GM19438 (cell line): ENCODE measurements around the gene ZNF236.

Experiments used
- ATAC-seq: cut with Tn5 transposase; IDR thresholded peaks from one replicate; pipeline ENCODE4 v1.9.1; 2021; ENCODE audit warnings: low read depth; ENCODE audit not compliant: unreplicated experiment

The ZNF236 gene

GRCh38 chr18:77000527-77000926, 178.2 kb downstream of the ZNF236 start:
- ATAC-seq: no peak

DNA sequence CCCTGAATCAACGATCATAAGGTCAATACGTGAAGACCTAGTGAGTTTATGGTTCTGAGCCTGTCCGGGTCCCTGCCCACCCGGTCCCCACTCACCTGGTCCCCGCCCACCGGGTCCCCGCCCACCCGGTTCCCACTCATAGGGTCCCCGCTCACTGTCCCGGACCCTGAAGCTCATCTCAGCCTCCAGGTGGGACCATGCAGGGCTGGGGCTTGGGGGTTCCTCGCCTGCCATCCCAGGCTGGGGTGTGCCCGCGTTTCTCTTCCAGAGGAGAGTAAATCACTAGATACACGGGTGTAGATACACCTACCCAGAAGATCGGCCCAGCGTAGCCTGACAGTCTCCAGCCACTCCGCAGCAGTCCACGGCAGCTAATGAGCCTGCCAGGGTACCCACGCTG, 178.7 kb downstream of the ZNF236 start:
- ATAC-seq: no peak

- ATAC-seq: no peak
Measured at GRCh38 chr18:77001979-77002378, 179.6 kb downstream of the ZNF236 start.

- no peak for ATAC-seq
Measured at GRCh38 chr18:77002496-77002895, 180.1 kb downstream of the ZNF236 start.

DNA sequence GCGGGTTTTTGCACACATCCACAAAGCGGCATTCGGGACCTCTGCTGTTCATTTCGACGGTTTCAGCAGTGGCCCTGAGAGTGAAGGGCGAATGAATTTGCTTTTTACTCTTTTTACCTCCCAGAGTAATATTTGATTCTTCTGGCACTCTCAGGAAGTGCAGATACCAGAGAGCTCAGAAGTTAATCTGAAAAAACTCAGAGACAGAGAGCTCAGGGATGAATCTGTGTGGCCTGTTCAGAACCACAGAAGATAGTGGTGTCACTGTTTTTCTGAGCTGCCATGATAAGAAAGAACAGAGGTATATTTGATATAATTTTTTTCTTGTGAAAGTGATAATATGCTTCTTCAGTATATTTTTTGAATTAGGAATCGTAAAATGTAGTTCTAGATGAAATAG, 181.0 kb downstream of the ZNF236 start:
- ATAC-seq: no peak

GRCh38 chr18:77004555-77005380, 182.4 kb downstream of the ZNF236 start:
- ATAC-seq: peak; percentile 52

DNA sequence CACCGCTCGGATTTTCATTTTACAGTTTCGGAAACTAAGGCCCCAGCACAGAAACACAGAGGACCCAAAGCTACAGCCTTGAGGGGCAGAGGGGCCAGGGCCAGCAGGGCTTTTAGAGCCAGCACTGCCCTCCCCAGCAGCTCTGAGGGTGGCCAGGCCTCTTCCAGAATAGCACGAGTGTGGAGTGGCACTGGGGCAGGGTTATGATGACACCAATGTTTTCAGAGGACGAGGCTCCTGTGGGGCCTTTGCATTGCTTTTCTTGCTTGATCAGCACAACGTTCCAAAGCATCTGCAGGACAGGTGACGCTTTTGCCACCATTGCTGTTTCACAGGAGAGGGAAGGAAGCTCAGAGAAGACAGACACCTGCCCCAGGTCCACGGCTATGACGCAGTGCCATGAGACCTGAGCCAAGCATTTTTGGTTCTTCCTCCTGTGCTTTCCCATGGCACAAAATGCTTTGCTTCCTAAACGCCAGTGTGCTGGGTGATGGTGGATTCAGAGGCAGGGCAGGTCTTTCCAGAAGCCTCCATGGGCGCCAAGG, 183.4 kb downstream of the ZNF236 start:
- no peak for ATAC-seq

DNA sequence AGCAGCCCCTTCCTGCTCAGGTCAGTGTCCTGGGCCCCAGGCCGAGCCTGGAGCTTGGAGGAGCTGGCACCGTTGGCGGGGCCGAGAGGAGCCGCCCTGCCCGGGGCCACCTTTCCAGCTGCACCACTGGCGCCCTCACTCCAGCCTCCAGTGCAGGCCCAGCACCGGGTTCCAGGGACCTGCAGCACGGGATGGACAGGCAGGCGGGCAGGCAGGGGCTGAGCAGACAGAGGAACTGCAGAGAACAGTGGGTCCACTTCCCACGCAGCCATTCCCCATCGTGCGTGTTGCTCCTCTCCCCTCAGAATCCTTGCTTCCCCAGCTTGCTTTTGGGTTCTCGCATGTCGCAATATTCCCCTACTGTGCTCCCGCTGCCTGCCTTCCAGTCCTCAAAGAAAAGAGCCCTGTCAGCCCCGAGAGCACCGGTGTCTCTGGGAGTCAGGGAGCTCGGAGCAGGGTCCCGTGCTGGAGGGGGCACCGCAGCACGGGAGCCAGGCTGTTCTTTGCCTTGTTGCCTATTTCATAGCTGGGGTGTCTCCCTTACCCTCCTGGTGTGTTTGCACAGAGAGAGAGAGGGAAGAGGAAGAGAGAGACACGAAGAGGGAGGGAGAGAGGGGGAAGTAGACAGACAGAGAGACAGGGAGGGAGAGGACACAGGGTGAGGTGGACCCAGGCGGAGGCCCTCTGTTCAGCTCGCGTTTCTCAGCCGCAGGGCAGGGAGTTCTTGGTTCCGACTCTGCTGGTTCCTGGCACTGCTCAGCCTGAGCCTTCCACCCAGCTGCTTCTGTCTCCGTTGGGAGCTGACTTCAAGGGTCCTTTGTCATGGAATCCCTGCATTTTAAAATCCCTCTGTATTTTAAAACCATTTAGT, 184.2 kb downstream of the ZNF236 start:
- ATAC-seq: no peak

DNA sequence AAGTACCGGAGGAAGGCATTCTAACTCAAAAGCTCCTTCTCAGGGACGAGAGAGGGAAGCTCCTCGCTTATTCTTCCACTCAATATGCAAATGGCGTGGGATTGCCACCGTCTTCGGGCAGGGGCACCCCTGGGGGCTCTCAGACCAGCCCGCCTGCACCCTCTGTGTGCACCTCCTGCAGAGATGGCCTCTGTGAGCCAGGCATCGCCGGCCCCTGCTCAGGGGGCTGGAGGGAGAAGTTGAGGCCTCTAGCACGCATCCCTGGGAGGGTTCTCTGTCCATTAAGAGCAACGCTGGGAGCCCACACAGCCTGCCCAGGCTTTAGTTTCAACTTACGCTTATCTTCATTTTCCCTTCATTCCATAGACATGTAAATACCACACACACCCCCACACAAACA, 184.9 kb downstream of the ZNF236 start:
- ATAC-seq: no peak

DNA sequence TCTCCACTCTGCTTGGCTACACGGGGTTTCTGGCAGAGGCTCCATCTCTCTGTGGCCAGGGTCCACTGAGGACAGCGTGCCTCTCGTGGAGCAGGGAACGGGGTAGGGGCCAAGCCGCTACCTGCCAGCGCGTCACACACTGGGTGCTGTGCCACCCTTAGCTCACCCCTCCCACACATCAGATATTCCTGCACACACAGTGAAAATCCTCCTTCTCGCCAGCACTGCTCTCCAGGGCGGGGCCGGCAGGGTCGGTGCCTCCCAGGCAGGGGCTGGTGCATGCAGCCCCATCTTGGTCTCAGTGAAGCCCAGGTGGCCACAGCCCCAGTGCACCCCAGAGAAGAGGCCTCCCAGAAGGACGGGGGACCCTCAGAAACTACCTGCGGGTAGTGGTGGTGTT, 185.6 kb downstream of the ZNF236 start:
- ATAC-seq: no peak

DNA sequence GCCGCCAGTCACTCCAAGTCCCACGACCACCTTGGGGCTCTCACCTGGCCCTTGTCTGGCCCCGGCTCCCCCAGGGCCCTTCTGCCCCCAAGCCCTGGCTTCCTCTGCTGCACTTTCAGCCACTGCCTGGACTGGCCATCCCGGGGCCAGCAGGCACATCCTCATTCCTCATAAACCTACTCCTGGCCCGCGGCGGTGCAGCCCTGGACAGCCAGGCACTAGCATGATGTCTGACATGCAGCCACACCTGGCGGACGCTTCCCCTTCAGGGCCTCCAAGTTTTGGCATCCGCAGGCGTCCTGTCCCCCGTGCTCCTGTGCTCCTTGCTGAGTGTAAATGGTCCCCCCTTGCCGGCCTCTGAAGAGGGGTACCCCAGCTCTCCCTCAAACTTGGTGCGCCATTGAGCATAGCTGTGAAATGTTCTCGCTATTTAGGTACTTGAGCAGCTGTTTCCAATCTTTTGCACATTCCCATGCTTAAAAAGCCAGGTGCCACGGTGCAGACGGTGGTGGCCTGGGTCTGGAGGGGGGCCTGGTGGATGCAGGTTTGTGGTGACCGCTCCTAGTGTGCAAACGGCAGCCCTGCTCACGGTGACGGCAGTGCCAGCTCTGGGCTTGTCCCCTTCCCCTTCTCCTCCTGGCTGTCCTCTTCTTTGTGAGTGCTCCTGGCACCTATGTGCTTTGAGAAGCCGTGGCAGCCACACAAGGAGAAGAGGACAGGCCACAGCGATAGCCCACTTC, 186.4 kb downstream of the ZNF236 start:
- no peak for ATAC-seq

DNA sequence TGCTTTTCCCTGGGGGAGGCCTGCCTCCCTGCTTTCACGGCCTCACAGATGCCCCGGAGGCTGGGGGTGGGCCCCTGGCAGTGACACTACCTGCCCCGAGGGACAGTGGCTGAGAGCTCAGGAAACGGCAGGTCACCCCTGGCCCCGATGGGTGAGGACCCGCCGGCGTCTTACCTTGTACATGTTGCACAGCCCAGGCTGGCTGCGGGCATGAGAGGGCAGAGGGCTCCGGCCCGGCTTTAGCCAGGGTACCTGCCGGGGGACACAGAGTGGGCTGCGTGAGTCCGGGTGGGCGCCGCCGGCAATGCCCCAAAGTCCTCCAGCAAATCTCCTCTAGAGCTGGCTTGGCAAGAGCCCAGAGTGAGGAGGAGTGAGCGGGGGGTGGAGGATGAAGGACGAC, 187.3 kb downstream of the ZNF236 start:
- ATAC-seq: no peak

GRCh38 chr18:77012120-77012519, 189.8 kb downstream of the ZNF236 start:
- no peak for ATAC-seq

GRCh38 chr18:77012806-77013541, 190.6 kb downstream of the ZNF236 start:
- ATAC-seq: no peak

- no peak for ATAC-seq
Measured at GRCh38 chr18:77013811-77014521, 191.6 kb downstream of the ZNF236 start.

DNA sequence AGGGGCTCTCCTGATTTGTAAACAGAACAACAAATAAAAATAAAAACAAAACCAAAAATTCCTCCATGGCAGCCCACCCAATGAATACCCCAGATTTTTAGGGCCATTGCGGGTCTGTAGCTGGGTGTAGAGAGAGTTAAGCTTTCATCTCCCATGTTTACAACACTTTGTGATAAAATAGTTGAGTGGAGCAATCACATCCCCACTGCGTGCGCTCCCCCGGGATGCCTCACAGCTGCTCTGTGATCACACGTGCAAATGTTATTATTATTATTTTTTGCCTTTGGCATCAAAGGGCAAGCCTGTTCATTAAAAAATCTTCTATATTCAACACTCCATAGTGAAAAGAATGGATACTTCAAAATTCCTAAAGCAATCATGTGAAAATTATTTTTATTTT, 192.2 kb downstream of the ZNF236 start:
- no peak for ATAC-seq

DNA sequence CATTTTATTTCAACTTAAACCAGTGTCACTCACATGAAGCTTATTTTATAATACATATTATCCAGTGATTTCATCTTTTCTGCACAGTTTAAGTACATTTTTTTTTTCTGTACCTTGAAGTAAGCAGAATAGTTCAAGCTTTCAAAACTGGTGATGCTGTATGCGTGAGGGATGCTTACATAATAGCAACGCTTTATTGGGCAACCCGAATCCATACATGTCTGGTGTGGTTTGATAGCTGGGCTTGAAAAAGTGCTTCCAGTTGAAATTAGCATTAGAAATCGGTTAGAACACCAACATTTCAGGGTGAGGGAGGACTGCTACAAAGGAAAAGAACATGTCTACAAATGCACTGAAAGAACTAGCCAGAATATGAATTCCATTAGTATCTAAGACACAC, 192.8 kb downstream of the ZNF236 start:
- no peak for ATAC-seq

- no peak for ATAC-seq
Measured at GRCh38 chr18:77015771-77016710, 193.7 kb downstream of the ZNF236 start.
